HUES6 (cell line): ENCODE data around the gene FRMD3.
A peak's percentile ranks its signal among the peaks of the same experiment; 100 is the strongest.

ENCODE experiments used
- H3K27ac ChIP-seq: 2 replicates; pipeline ENCODE4 v1.7.0; 2013; ENCODE audit warnings: low read depth, mild to moderate bottlenecking, low read length, inconsistent platforms
- H3K27me3 ChIP-seq: 2 replicates; pipeline ENCODE4 v1.6.1; 2013; ENCODE audit warnings: low read length; ENCODE audit not compliant: control insufficient read depth, insufficient read depth
- H3K36me3 ChIP-seq: 2 replicates; pipeline ENCODE4 v1.6.1; 2013; ENCODE audit warnings: low read length; ENCODE audit not compliant: control insufficient read depth, insufficient read depth
- H3K4me1 ChIP-seq: 2 replicates; pipeline ENCODE4 v1.6.1; 2013; ENCODE audit warnings: low read length; ENCODE audit not compliant: control insufficient read depth, insufficient read depth
- H3K4me3 ChIP-seq: 2 replicates; pipeline ENCODE4 v1.5.1; 2013; ENCODE audit warnings: low read depth, low read length
- H3K9ac ChIP-seq: one replicate; pipeline ENCODE4 v1.6.1; 2013; ENCODE audit warnings: mild to moderate bottlenecking, low read length
- H3K9me3 ChIP-seq: 2 replicates; pipeline ENCODE4 v1.6.1; 2013; ENCODE audit warnings: low read depth, low read length; ENCODE audit not compliant: control insufficient read depth, insufficient read depth

The FRMD3 gene

DNA sequence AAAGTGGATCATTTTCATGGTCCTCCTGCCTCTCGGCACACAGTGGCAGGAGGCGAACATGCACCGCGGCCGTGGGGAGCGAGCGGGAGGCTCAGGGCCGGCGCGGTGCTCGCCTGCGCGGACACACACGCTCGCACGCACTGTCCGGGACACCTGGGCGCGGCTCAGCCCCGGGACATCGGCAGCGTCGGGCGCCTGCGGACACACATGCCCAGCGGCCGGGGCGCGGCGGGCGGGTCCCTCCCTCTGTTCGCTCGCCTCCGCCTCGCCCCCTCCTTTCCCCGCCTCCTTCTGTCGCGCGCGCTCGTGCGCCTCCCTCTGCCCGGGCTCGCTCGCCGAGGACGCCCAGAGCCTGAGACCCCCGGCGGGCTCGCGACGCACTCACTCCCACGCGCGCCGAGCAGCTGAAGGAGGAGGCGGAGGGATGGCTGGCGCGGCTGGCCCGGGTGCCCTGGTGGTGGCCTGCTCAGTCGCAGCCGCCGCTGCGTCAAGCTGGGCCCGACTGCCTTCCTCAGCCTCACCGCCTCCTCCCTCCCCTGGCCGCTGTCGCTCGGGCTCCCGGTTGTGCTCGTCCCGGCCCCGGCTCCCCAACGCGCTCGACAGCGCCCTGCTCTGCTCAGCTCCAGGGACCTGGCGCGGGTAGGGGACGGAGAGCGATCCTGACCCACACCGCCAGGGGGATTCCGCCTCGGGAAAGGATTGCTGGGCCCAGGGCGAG, at the start of gene FRMD3:
Gene FRMD3 (minus strand): TSS at position 230 of the 718 bp plus-strand sequence. CDS start 170 bp downstream, at position 60.
- Histone ChIP-seq H3K27me3 (peaks cover 76% of the 10 kb centered on the region), H3K9me3 (no peaks in the 10 kb centered on the region), H3K27ac (no peak within 1 kb of the TSS), H3K4me1 (peaks cover 5% of the 10 kb centered on the region), H3K4me3 (peak within 1 kb of the TSS; percentile 70), H3K36me3 (no peaks in the 10 kb centered on the region), H3K9ac (peak within 1 kb of the TSS; percentile 18)

- no peaks in the 10 kb centered on the region for H3K36me3 ChIP-seq
- no peak overlapping the region for H3K27ac ChIP-seq
- H3K27me3 ChIP-seq = no peaks in the 10 kb centered on the region
- 0 out of 2 replicates have a peak, but pooled peaks cover 2% of the 10 kb centered on the region for H3K4me1 ChIP-seq
- H3K9ac ChIP-seq = no peak overlapping the region
- no peaks in the 10 kb centered on the region for H3K9me3 ChIP-seq
- H3K4me3 ChIP-seq = no peak overlapping the region
These were observed 46.8 kb upstream of the FRMD3 start for GRCh38 chr9:83584995-83585394.

DNA sequence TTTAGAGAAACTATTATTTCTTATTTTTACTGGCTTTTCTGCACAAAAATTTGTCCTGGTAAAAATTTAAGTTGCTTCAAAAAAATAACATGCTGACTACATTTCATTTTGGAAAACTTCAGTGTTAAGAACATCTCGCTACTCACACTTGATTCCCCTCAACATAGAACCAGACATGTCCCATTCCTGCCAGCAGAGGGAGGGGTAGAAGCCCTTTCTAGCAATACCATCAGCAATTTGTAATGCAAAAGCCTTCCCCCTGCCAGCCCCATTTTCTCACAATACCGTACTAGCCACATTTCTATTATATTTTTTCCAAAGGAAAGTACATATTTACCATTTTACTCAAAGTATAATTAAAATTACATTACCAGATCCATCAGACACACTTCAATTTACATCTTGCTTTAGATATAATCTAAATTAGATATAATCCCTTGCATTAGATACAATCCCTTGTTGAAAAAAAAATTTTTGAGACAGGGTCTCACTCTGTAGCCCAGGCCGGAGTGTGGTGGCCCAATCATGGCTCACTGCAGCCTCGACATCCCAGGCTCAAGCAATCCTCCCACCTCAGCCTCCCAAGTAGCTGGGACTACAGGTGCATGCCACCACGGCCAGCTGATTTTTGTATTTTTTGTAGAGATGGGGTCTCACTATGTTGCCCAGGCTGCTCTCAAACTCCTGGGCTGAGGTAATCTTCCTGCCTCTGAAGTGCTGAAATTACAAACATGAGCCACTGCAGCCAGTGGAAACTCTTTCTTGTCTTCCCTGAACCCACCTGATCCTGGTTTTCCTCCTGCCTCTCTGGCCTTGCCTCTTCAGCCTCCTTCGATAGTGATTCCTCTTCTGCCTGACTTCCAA, 45.2 kb upstream of the FRMD3 start:
- Histone ChIP-seq H3K4me3 (no peak overlapping the region), H3K9ac (no peak overlapping the region), H3K36me3 (no peaks in the 10 kb centered on the region), H3K27ac (no peak overlapping the region), H3K27me3 (no peaks in the 10 kb centered on the region), H3K9me3 (no peaks in the 10 kb centered on the region), H3K4me1 (0 out of 2 replicates have a peak, but pooled peaks cover 2% of the 10 kb centered on the region)

DNA sequence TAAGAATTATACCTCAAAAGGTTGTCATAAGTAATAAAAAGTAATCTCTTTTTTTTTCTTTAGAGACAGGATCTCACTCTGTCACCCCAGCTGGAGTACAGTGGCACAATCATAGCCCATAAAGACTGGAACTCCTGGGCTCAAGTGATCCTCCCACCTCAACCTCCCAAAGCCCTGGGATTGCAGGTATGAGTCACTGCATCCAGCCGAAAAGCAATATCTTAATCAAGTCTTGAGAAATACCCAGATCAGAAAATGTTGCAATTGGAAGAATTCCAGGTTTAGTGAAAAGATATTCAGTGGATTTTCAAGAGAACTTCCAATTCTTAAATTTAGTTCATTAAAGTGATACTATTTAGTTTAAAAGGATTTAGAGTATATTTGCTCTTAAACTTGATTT, 43.8 kb upstream of the FRMD3 start:
- no peaks in the 10 kb centered on the region for H3K9me3 ChIP-seq
- H3K27me3 ChIP-seq = no peaks in the 10 kb centered on the region
- no peak overlapping the region for H3K27ac ChIP-seq
- no peaks in the 10 kb centered on the region for H3K36me3 ChIP-seq
- 0 out of 2 replicates have a peak, but pooled peaks cover 2% of the 10 kb centered on the region for H3K4me1 ChIP-seq
- no peak overlapping the region for H3K9ac ChIP-seq
- H3K4me3 ChIP-seq = no peak overlapping the region

GRCh38 chr9:83574482-83574881, 36.3 kb upstream of the FRMD3 start:
- no peak overlapping the region for H3K27ac ChIP-seq
- H3K9me3 ChIP-seq = no peaks in the 10 kb centered on the region
- H3K4me1 ChIP-seq = no peaks in the 10 kb centered on the region

GRCh38 chr9:83572524-83572923, 34.3 kb upstream of the FRMD3 start:
- Histone ChIP-seq H3K9ac (no peak overlapping the region), H3K4me3 (no peak overlapping the region), H3K36me3 (no peaks in the 10 kb centered on the region), H3K27me3 (no peaks in the 10 kb centered on the region), H3K4me1 (no peaks in the 10 kb centered on the region), H3K9me3 (no peaks in the 10 kb centered on the region), H3K27ac (no peak overlapping the region)

More at GRCh38 chr9:83574482-83574881, 36.3 kb upstream of the FRMD3 start:
- no peak overlapping the region for H3K9ac ChIP-seq
- no peaks in the 10 kb centered on the region for H3K27me3 ChIP-seq
- no peak overlapping the region for H3K4me3 ChIP-seq
- H3K36me3 ChIP-seq = no peaks in the 10 kb centered on the region

GRCh38 chr9:83570359-83570758, 32.2 kb upstream of the FRMD3 start:
- H3K27ac ChIP-seq = no peak overlapping the region
- H3K4me3 ChIP-seq = no peak overlapping the region
- no peaks in the 10 kb centered on the region for H3K27me3 ChIP-seq
- no peaks in the 10 kb centered on the region for H3K4me1 ChIP-seq
- peaks cover 6% of the 10 kb centered on the region for H3K9me3 ChIP-seq
- no peaks in the 10 kb centered on the region for H3K36me3 ChIP-seq
- no peak overlapping the region for H3K9ac ChIP-seq

DNA sequence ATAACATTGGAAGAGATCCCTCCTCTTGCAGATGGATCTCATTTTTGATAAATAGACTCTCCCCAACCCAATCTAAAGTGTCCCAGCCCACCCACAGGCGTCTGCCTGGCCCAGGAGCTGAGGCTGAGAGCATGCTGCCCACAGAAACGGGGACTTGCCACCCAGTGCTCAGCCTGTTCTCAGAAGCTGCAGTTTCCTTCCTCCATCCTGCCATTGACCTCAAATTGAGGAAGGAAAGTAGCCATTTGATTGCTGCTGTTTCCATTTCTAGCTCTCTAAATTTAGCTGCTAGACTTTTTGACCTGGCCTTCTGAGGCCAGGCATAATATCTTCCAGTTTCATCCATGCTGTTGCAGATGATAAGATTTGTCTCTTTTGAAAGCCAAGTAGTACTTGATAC, 31.1 kb upstream of the FRMD3 start:
- Histone ChIP-seq H3K27ac (no peak overlapping the region), H3K9ac (no peak overlapping the region), H3K36me3 (no peaks in the 10 kb centered on the region), H3K4me1 (no peaks in the 10 kb centered on the region), H3K9me3 (peaks cover 6% of the 10 kb centered on the region), H3K27me3 (no peaks in the 10 kb centered on the region), H3K4me3 (no peak overlapping the region)

GRCh38 chr9:83563360-83563759, 25.2 kb upstream of the FRMD3 start:
- Histone ChIP-seq H3K27ac (no peak overlapping the region), H3K9ac (no peak overlapping the region), H3K4me1 (no peaks in the 10 kb centered on the region), H3K27me3 (no peaks in the 10 kb centered on the region), H3K9me3 (peaks cover 6% of the 10 kb centered on the region), H3K36me3 (no peaks in the 10 kb centered on the region), H3K4me3 (no peak overlapping the region)

DNA sequence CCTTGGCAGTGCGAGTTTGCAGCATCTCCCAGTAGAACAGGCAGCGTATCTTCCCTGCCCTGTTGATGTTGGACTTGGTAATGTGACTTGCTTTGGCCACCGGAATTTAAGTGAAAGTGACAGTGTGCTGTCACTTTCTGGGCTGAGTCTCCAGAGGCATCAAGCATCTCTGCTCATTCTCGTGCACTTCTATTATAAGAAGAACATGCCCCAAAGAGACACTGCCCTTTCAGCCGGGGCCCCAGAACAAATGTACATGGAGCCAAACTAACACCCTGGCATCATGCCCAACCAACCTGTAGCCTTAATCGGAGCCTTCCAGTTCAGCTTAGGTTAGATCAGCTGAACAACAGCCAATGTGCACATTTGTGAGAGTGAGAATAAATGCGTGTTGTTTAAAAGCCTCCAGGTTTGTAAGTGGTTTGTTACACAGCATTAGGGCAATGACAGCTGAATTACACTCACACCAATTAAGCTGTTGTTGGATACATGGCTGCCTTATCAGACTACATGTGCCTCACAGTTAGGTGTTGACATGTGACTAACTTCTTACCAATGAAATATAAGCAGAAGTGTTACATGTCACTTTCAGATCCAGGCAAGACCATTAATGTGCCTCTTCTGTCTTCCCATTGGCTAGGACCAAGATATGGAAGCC, 22.1 kb upstream of the FRMD3 start:
- Histone ChIP-seq H3K27ac (no peak overlapping the region), H3K36me3 (no peaks in the 10 kb centered on the region), H3K9ac (no peak overlapping the region), H3K9me3 (no peaks in the 10 kb centered on the region), H3K4me1 (no peaks in the 10 kb centered on the region), H3K4me3 (no peak overlapping the region), H3K27me3 (no peaks in the 10 kb centered on the region)

- no peak overlapping the region for H3K9ac ChIP-seq
- no peaks in the 10 kb centered on the region for H3K4me1 ChIP-seq
- no peak overlapping the region for H3K27ac ChIP-seq
- H3K9me3 ChIP-seq = no peaks in the 10 kb centered on the region
- no peaks in the 10 kb centered on the region for H3K36me3 ChIP-seq
- H3K27me3 ChIP-seq = no peaks in the 10 kb centered on the region
- H3K4me3 ChIP-seq = no peak overlapping the region
These were observed 19.6 kb upstream of the FRMD3 start for GRCh38 chr9:83557771-83558170.
